Measurements from ENCODE around the gene CYP17A1. TPM values are rescaled to one million over a fixed set of nuclear protein-coding genes. Genes with fewer than 3 reads are reported as not detected.
A peak's percentile ranks its signal among the peaks of the same experiment; 100 is the strongest.

CYP17A1 gene
- total RNA-seq, result not detected
- 0.11 TPM for polyA plus RNA-seq
- long read RNA-seq, donor 1, result 0 reads
- long read RNA-seq, donor 2, result 0 reads
- long read RNA-seq, donor 3, result 0 reads
- long read RNA-seq, donor 4, result 0 reads

GRCh38 chr10:102837230-102837721, at the start of gene CYP17A1:
Gene CYP17A1, minus strand, starts transcription at chr10:102837413. Its CDS starts 52 bp downstream, at chr10:102837361.
- ATAC-seq, result peak; percentile 41 to 61
- no peak within 1 kb of the TSS for H3K4me3 ChIP-seq (ENCODE audit: low read length)
- 44% methylated on average over 5 of the region's 5 CpGs for WGBS
- no peaks in the 10 kb centered on the region for H3K4me1 ChIP-seq (ENCODE audit: control insufficient read depth, insufficient read depth, low read length)
- H3K27ac ChIP-seq (ENCODE audit: low read length), result no peak within 1 kb of the TSS
- peak in 2 of 3 donors; percentile 50 to 70 for DNase-seq
- intact Hi-C loops (cut with DNase I), result loop anchor here in 3 of 4 donors (5.0 to 10.0 kb wide), 5 partner anchors 65 to 418 kb away; partner anchors contain the start of gene RPEL1 (in 2 of the 3)
- no peaks in the 10 kb centered on the region for H3K9me3 ChIP-seq (ENCODE audit: control insufficient read depth, low read length)
- H3K27me3 ChIP-seq (ENCODE audit: control insufficient read depth, insufficient read depth), result no peaks in the 10 kb centered on the region

- Histone ChIP-seq H3K4me3 (ENCODE audit: low read length) (no peak overlapping the region), H3K9me3 (ENCODE audit: control insufficient read depth, low read length) (no peaks in the 10 kb centered on the region), H3K4me1 (ENCODE audit: control insufficient read depth, insufficient read depth, low read length) (no peaks in the 10 kb centered on the region), H3K27me3 (ENCODE audit: control insufficient read depth, insufficient read depth) (no peaks in the 10 kb centered on the region), H3K27ac (ENCODE audit: low read length) (no peak overlapping the region)
- DNase-seq, result no peak
- 96% methylated on average over 2 of the region's 2 CpGs for WGBS
- intact Hi-C loops (cut with DNase I), result no loop called here
- ATAC-seq, result no peak
These were observed 43.0 kb upstream of the CYP17A1 start for GRCh38 chr10:102880256-102880655.

GRCh38 chr10:102878629-102879028, 41.4 kb upstream of the CYP17A1 start:
- Histone ChIP-seq H3K27me3 (ENCODE audit: control insufficient read depth, insufficient read depth) (no peaks in the 10 kb centered on the region), H3K4me1 (ENCODE audit: control insufficient read depth, insufficient read depth, low read length) (no peaks in the 10 kb centered on the region), H3K27ac (ENCODE audit: low read length) (no peak overlapping the region), H3K4me3 (ENCODE audit: low read length) (no peak overlapping the region), H3K9me3 (ENCODE audit: control insufficient read depth, low read length) (no peaks in the 10 kb centered on the region)
- intact Hi-C loops (cut with DNase I), result no loop called here
- no peak for ATAC-seq
- DNase-seq, result no peak
- 56% methylated on average over 4 of the region's 4 CpGs for WGBS

GRCh38 chr10:102876747-102877153, 39.5 kb upstream of the CYP17A1 start:
- no peak for ATAC-seq

GRCh38 chr10:102872163-102872562, 35.0 kb upstream of the CYP17A1 start:
- H3K27me3 ChIP-seq (ENCODE audit: control insufficient read depth, insufficient read depth), result no peaks in the 10 kb centered on the region
- no peak overlapping the region for H3K4me3 ChIP-seq (ENCODE audit: low read length)
- intact Hi-C loops (cut with DNase I), result no loop called here
- no peaks in the 10 kb centered on the region for H3K9me3 ChIP-seq (ENCODE audit: control insufficient read depth, low read length)
- no peaks in the 10 kb centered on the region for H3K4me1 ChIP-seq (ENCODE audit: control insufficient read depth, insufficient read depth, low read length)
- ATAC-seq, result no peak
- WGBS, result 92% methylated on average over 4 of the region's 4 CpGs
- no peak overlapping the region for H3K27ac ChIP-seq (ENCODE audit: low read length)
- no peak for DNase-seq

More at GRCh38 chr10:102876747-102877153, 39.5 kb upstream of the CYP17A1 start:
- intact Hi-C loops (cut with DNase I), result no loop called here
- H3K9me3 ChIP-seq (ENCODE audit: control insufficient read depth, low read length), result no peaks in the 10 kb centered on the region
- 87% methylated on average over 2 of the region's 2 CpGs for WGBS
- H3K4me1 ChIP-seq (ENCODE audit: control insufficient read depth, insufficient read depth, low read length), result no peaks in the 10 kb centered on the region
- H3K27me3 ChIP-seq (ENCODE audit: control insufficient read depth, insufficient read depth), result no peaks in the 10 kb centered on the region
- DNase-seq, result no peak
- H3K27ac ChIP-seq (ENCODE audit: low read length), result no peak overlapping the region
- no peak overlapping the region for H3K4me3 ChIP-seq (ENCODE audit: low read length)

- WGBS, result 78% methylated on average over 10 of the region's 10 CpGs
- peak overlapping the region; percentile 32 for H3K4me3 ChIP-seq (ENCODE audit: low read length)
- H3K4me1 ChIP-seq (ENCODE audit: control insufficient read depth, insufficient read depth, low read length), result no peaks in the 10 kb centered on the region
- H3K27ac ChIP-seq (ENCODE audit: low read length), result no peak overlapping the region
- ATAC-seq (peak; percentile 6 to 33), DNase-seq (peak in 1 of 3 donors; percentile 36)
- intact Hi-C loops (cut with DNase I), result no loop called here
- no peaks in the 10 kb centered on the region for H3K27me3 ChIP-seq (ENCODE audit: control insufficient read depth, insufficient read depth)
- no peaks in the 10 kb centered on the region for H3K9me3 ChIP-seq (ENCODE audit: control insufficient read depth, low read length)
These were observed 33.0 kb upstream of the CYP17A1 start for GRCh38 chr10:102870221-102870620.

- intact Hi-C loops (cut with DNase I), result no loop called here
- DNase-seq, result peak; percentile 63 to 84 (median 80)
These were observed 32.3 kb upstream of the CYP17A1 start, which contains the start of gene AS3MT for GRCh38 chr10:102869258-102870198. Gene AS3MT, plus strand, starts transcription at chr10:102869470. Its CDS starts 123 bp downstream, at chr10:102869593.

GRCh38 chr10:102868911-102869257, 31.7 kb upstream of the CYP17A1 start:
- WGBS, result 14% methylated on average over 5 of the region's 5 CpGs
- Histone ChIP-seq H3K4me3 (ENCODE audit: low read length) (peak overlapping the region; percentile 32), H3K27ac (ENCODE audit: low read length) (no peak overlapping the region), H3K4me1 (ENCODE audit: control insufficient read depth, insufficient read depth, low read length) (no peaks in the 10 kb centered on the region), H3K9me3 (ENCODE audit: control insufficient read depth, low read length) (no peaks in the 10 kb centered on the region), H3K27me3 (ENCODE audit: control insufficient read depth, insufficient read depth) (no peaks in the 10 kb centered on the region)
- DNase-seq (no peak), ATAC-seq (no peak)
- intact Hi-C loops (cut with DNase I), result no loop called here

More at GRCh38 chr10:102869258-102870198, 32.3 kb upstream of the CYP17A1 start, which contains the start of gene AS3MT:
- ATAC-seq, result peak; percentile 93 to 94
- no peaks in the 10 kb centered on the region for H3K9me3 ChIP-seq (ENCODE audit: control insufficient read depth, low read length)
- H3K27me3 ChIP-seq (ENCODE audit: control insufficient read depth, insufficient read depth), result no peaks in the 10 kb centered on the region
- H3K27ac ChIP-seq (ENCODE audit: low read length), result peak within 1 kb of the TSS; percentile 2
- no peaks in the 10 kb centered on the region for H3K4me1 ChIP-seq (ENCODE audit: control insufficient read depth, insufficient read depth, low read length)
- WGBS, result 3% methylated on average over 63 of the region's 63 CpGs
- H3K4me3 ChIP-seq (ENCODE audit: low read length), result peak within 1 kb of the TSS; percentile 32

GRCh38 chr10:102865620-102866019, 28.4 kb upstream of the CYP17A1 start:
- H3K27ac ChIP-seq (ENCODE audit: low read length), result no peak overlapping the region
- no peaks in the 10 kb centered on the region for H3K9me3 ChIP-seq (ENCODE audit: control insufficient read depth, low read length)
- 91% methylated on average over 3 of the region's 3 CpGs for WGBS
- intact Hi-C loops (cut with DNase I), result no loop called here
- DNase-seq (no peak), ATAC-seq (no peak)
- no peaks in the 10 kb centered on the region for H3K4me1 ChIP-seq (ENCODE audit: control insufficient read depth, insufficient read depth, low read length)
- no peaks in the 10 kb centered on the region for H3K27me3 ChIP-seq (ENCODE audit: control insufficient read depth, insufficient read depth)
- no peak overlapping the region for H3K4me3 ChIP-seq (ENCODE audit: low read length)

- Histone ChIP-seq H3K9me3 (ENCODE audit: control insufficient read depth, low read length) (no peaks in the 10 kb centered on the region), H3K27me3 (ENCODE audit: control insufficient read depth, insufficient read depth) (no peaks in the 10 kb centered on the region), H3K4me3 (ENCODE audit: low read length) (no peak overlapping the region), H3K4me1 (ENCODE audit: control insufficient read depth, insufficient read depth, low read length) (no peaks in the 10 kb centered on the region), H3K27ac (ENCODE audit: low read length) (no peak overlapping the region)
- WGBS, result 41% methylated on average over 2 of the region's 2 CpGs
- ATAC-seq (no peak), DNase-seq (no peak)
- intact Hi-C loops (cut with DNase I), result no loop called here
These were observed 26.4 kb upstream of the CYP17A1 start for GRCh38 chr10:102863660-102864059.

- DNase-seq (no peak), ATAC-seq (peak in 1 of 2 donors; percentile 52)
- intact Hi-C loops (cut with DNase I), result no loop called here
- Histone ChIP-seq H3K4me1 (ENCODE audit: control insufficient read depth, insufficient read depth, low read length) (peaks cover 4% of the 10 kb centered on the region), H3K27ac (ENCODE audit: low read length) (no peak overlapping the region), H3K4me3 (ENCODE audit: low read length) (no peak overlapping the region), H3K9me3 (ENCODE audit: control insufficient read depth, low read length) (no peaks in the 10 kb centered on the region), H3K27me3 (ENCODE audit: control insufficient read depth, insufficient read depth) (no peaks in the 10 kb centered on the region)
- 56% methylated on average over 2 of the region's 2 CpGs for WGBS
These were observed 22.7 kb upstream of the CYP17A1 start for GRCh38 chr10:102859911-102860310.

Data from right cardiac atrium (tissue), 5 donors.